HTERT RPE-1 (cell line): ENCODE data around the gene NUDT16.
"Not testable (repeated sequence)": the region's sequence is repeated elsewhere in the genome, so short reads cannot be mapped to it uniquely, and the experiment has no call there.

Source experiments
- in situ Hi-C: fragments of 300-500 bp; cut with MboI; formaldehyde crosslinking; loops from 4 replicates; pipeline ENCODE4 v1.14.3; 2020; ENCODE audit warnings: low sequenced_read_pairs

NUDT16 gene

DNA sequence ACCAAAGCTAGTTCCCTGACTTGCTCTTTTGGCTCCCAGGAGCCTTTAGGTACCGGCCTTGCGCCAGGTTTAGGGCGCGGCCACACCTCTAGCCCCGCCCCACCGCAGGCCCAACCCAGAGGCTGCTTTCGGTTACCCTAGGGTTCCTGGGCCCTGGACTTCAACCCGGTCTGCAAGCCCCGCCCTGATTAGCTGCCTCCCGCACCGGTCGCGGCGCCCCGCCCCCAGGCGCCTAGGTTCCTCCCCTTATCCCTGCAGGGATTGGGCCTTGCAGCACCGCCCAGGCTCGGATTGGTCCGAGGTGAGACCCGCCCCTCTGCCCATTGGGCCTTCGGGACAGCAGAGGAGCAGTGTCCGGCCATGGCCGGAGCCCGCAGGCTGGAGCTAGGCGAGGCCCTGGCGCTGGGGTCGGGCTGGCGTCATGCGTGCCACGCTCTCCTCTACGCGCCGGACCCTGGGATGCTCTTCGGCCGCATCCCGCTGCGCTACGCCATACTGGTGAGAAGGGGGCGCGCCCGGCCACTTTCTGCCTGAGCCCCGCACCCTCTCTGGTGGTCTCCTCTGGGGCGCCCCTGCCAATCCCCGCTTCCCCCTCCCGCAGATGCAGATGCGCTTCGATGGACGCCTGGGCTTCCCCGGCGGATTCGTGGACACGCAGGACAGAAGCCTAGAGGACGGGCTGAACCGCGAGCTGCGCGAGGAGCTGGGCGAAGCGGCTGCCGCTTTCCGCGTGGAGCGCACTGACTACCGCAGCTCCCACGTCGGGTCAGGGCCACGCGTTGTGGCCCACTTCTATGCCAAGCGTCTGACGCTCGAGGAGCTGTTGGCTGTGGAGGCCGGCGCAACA lies at the start of gene NUDT16:
Gene NUDT16 (plus strand): TSS at position 330 of the 847 bp plus-strand sequence. CDS start 31 bp downstream, at position 361.
- in situ Hi-C loops, result no loop called here

DNA sequence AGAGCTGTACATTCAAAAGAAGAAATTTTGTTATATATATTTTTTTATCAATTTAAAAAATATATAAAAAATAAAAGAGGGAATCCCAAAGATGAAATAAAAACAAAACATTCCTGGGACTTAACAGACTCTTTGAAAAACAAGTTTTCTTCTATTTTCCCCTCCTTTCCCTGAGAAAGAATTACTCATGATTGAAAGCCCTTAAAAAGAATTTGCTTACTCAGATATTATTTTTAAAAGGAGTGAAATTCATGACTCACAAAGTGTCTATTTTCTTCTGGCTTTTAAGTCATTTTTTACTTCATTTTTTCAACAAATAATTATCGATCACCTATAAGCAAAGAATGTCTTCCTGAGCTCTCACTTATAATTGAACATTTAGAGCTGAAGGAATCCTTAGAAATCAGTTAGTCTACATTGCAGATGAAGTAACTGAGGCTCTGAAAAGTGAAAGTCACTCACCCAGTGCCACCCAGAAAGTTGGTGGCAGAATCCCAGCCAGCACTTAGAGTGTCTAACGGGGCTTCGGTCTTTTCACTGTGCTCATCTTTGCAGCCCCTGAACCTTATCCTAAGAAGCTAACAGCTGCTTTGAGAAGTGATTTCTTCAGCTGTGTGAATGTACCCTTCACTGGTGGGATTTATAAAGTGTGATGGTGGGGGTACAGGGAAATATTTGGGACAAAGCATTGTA lies 42.5 kb upstream of the NUDT16 start:
- in situ Hi-C loops, result no loop called here

DNA sequence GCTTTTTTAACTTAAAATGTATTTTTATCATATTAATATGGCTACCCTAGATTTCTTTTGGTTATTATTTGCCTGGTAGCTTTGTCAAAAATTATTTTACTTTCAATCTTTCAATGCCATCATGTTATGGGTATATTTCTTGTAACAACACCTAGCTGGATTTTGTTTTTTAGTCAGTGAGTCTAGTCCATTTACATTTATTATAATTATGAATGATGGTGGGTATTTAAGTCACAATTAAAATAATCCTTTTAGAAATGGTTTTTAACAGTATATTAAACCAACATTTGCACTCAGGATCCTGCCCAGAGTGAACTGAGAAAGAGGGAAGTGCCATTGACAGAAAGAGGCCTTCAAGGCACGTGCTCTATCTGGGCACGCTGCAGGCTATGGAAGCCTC lies 39.8 kb upstream of the NUDT16 start:
- in situ Hi-C loops, result no loop called here

DNA sequence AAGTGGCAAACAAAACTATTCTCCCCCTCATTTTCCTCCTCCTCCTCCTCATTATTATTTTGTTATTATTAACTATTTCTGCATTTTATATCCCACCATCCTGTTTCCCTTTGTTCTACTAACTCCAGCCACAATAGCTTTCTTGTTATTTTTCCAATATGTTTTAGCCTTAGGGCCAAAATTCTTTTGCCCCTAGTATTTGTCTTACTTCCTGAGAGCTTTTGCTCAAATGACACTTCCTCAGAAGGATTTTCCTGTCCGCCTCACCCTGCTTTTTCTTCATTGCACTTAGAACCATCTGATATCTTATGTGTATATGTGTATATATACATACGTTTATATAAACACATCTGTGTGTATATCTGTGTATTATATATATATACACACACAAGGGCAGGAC lies 32.7 kb upstream of the NUDT16 start:
- in situ Hi-C loops, result no loop called here

DNA sequence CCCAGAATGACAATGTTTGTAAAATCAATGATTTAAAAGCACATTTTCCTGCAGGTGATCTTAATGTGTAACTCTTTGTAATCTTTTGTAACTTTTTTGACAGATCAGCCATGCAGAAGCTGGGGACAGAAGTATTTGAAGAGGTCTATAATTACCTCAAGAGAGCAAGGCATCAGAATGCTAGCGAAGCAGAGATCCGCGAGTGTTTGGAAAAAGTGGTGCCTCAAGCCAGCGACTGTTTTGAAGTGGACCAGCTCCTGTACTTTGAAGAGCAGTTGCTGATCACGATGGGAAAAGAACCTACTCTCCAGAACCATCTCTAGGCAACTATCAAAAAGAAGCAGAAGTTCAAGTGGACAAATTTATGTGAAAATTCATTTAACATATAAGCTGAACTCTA lies 32.1 kb upstream of the NUDT16 start:
- in situ Hi-C loops, result no loop called here

DNA sequence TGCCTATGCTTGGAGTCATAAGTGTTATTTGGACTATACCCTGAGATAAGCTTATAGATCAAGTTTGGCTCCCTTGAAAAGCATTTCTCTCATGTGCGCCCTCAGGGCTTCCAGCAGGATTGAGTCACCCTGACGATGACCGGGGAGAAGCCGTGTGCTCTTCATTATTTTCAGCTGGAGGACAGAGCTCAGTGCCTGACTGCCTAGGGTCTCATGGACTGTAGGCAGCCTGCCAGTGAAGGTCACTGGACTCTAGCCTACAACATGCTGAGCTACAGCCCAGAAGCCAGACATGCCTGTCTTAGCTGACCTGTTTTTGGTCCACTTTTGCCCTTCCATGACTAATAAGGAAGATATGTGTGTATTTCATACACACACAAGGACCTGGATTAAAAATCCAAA lies 31.6 kb upstream of the NUDT16 start:
- in situ Hi-C loops, result no loop called here

DNA sequence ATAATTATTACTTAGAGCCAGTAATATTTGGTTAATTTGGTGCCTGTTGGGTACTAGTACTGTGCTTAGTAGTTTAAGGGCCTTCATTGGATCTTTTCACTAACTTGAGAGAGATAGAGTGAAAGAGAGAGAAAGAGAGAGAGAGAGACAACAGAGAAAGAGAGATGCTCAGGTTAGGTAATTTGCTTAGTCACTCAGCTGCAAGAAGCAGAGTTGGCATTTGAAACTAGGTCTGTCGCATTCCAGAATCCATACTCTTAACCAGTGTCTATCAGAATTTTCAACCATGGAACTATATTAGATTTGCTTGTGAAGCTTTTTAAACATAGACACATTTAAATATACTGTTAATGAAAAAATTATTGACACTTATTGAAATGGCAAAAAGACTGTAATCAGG lies 31.1 kb upstream of the NUDT16 start:
- in situ Hi-C loops, result no loop called here

DNA sequence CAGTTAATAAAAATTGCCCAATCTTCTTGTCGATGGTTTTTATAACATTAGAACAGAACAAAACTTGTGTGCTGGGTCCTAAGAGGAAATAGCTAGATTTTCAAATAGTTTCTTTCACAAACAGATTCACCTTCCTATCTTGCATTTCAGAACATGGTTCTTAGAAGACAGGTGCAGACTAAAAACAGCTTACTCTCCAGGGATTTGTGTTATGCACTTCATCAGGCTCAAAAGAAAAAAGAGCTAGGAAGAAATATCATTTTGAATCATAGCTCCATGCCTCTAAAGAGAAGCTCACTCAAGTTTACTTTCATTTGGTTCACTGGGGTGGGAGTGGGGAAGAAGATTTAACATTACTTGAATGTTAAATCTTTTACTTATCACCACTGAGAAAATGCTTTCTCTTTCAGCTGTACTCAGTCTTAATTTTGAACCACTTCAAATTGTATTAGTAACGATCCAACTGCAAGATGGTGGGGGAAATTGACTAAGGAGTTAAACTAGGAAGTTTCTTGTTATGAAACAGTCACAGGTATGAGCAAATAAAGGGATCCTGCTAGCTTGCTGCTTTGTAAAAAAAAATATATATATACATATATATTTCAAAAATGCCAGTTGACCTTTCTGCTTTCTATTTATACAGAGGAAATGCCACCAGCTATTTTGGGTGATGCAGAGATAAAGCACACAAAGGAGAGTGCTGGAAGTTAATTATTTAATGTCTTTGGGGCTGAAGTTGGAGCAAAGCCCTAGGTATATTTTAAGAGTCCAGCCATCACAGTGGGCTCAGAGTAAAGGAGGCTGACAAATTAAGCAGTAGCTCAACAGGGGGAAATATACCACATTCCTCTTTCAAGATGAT lies 28.3 kb upstream of the NUDT16 start:
- in situ Hi-C loops, result no loop called here

DNA sequence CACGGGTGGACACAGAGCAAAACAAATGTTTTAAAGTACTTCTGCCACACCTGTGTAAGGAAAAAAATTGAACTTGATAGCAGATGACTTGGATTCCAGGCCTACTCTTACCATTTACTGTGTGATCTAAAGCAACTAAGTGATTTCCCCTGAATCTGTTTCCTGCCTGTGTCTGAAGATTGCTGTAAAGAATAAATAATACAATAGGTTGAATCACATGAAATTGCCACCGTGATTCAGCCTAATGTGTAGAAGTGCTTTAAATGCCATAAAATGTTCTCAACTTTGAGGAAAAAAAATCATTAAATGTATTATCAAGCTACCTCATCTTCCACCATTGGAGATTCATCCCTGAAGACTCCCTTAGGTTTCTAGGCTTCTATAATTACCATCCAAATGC lies 27.6 kb upstream of the NUDT16 start:
- in situ Hi-C loops, result no loop called here

DNA sequence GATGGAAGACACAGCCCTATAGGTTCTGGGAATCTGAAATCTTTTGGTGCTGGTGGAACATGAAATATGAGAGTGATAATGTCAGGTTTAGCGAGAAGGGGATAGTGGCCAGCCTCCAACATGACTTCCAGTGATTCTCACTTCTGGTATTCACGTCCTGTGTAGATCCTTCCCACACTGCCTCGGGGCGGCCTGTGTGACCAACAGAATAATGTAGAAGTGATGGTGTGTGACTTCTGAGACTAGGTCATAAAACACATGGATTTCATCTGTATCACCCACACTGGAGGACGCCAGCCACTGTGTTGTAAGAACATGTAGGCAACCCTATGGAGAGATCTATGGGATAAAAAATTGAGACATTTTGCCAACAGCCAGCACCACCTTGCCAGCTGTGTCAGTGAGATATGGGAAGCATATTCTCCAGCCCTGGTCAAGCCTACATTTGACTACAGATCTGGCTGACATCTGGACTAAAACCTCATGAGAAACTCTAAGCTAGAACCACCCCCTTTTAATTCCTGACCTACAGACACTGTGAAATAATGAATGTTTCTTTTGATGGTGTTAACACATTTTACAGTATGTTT lies 25.5 kb upstream of the NUDT16 start:
- in situ Hi-C loops, result no loop called here

DNA sequence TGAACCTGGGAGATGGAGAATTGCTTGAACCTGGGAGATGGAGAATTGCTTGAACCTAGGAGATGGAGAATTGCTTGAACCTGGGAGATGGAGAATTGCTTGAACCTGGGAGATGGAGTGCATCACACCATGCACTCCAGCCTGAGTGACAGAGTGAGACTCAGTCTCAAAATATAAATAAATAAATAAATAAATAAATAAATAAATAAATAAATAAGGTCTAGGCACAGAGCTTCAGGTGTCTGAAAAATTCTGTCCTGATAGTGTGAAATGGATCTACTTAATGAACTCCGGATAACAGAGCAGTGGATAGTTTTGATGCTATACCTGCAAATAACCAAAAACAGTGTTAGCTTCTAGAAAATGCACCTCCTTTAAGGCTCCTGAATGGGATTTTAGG lies 24.3 kb upstream of the NUDT16 start:
- in situ Hi-C loops, result no loop called here

DNA sequence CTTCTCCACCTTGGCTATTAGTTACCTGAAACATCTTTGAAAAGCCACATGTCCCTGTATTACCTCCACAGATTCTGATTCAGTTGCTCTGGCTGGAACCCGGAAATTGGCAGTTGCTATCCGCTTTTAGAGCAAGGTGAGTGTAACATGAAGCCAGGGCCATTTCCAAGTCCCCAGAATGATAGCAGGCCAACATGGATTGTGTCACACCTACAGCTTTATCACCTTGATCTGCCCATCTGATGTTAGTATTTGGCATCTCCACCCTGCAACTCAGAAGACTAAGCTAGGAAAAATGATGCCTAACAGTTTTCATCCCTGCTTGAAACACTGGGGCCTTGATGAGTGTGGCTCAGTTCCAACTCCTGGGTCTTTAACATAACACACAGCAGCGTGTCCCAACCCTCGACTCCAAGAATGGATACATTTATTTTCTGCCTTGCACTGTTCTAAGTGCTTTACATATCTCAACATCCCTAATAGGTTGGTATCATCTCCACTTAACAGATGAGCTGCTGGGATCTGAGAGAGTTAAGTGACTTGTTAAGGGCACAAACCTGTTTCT lies 21.3 kb upstream of the NUDT16 start:
- in situ Hi-C loops, result no loop called here

DNA sequence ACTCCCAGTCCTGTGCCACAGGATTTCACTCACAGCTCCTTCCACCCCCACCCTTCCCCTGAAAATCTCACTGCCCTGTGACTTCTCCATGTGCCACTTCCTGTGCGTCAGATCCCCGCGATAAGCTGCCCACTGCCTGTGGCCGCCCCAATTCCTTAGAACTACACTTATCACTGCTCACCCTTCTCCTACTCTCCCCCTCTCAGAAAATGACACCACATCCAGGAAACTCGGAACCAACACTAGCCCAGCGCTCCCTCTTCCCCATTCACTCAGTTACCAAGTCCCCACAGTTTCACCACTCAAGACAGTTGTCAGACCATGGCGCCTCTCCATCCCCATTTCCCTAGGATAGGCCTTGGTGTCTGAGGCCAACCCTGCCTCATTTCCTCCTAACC lies 20.5 kb upstream of the NUDT16 start:
- in situ Hi-C loops, result not testable (repeated sequence)

DNA sequence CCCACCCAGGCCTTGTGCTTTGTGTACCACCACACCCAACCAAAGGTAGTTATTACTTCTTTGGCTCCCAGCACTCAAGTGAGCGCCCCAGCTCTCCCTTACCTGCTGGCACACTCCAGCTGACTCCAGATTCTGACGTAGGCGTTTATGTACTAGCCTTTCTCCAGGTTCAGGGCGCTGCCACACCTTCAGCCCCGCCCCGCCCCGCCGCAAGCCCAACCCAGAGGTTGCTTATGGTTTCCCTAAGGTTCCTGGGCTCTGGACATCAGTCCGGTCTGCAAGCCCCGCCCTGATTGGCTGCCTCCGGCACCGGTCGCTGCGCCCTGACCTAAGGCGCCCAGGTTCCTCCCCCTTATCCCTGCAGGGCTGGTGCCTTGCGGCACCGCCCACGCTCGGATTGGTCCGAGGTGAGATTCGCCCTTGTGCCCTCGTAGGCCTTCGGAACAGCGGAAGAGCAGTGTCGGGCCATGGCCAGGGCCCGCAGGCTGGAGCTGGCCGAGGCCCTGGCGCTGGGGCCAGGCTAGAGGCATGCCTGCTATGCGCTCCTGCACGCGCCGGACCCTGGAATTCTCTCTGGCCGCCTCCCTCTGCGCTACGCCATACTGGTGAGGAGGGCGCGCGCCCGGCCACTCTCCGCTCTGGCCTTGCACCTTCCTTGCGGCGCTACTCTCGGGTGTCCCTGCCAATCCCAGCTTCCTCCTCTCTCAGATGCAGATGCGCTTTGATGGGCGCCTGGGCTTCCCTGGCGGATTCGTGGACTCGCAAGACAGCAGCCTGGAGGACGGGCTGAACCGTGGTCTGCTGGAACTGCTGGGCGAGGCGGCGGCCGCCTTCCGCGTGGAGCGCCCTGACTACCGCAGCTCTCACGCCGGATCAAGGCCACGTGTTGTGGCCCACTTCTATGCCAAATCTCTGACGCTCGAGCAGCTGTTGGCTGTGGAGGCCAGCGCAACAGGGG lies 19.8 kb upstream of the NUDT16 start:
- in situ Hi-C loops, result no loop called here

DNA sequence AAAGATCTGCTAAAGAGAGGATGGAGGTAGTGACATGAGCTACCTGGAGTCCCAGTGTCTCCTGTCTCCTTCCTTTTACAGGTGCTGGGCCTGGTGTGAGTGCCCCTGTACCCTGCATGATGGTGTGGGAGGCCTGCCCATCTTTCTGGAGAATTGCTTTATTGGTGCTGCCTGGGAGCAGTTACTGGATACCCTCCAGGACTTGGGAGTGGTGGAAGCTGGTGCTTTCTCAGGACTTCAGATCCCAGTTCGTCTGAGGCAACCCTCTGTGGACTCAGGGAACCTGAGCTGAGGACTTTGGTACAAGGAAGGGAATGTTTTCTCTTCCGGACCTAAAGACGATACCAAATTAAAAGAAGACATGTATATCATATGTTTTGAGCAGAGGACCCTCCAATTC lies 18.3 kb upstream of the NUDT16 start:
- in situ Hi-C loops, result no loop called here

DNA sequence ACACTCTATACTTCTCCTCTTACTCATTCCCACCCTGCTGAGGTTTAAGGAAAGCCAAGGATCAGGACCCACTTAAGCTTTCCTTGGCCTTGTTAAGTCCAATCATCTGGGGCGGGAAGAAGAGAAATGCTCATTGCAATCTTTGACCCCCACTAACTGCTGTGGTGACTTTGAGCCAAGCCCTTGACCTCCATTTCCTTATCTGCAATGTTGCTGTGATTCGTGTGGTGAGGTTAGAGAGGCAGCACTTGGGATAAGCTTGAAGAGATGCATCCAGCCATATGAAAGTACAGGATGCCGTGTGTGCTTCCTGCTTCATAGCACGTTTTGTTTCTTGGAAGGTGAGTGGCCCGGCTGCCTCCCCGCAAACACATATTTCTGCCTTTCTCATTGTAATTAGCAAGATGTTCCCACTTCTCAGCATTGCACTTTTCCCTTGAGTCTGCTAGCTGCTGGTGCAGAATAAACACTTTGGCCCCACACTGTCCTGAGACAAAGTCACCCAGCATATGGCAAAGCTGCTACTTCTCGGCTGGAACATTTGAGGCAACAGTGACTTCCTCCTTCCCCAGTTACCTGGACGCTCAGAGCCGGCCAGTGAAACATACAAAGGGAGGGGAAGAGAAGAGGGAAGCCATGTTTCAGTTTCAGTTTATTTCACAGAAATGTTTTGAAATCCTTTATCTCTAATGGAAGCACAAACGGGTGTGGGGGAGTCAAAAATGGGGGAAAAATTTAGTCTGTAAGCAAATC lies 10.5 kb upstream of the NUDT16 start:
- in situ Hi-C loops, result no loop called here

DNA sequence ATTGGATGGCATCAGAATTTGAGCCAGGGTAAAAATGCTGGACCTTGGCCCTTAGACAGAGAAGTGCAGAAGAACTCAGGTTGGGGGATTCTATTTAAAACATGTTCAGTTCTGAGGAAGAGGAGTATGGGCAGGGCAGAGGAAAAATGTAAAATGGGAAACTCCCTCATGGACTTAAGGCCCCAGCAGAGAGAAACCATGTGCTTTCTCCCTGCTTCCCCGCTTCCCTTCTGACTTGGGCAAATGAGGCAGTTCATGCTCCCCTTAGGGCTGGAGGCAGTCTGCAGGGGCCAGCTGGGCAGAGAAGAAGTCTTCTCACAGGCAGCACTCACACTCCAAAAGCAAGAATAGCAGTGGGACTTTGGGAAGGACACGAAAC lies 9.9 kb upstream of the NUDT16 start:
- in situ Hi-C loops, result no loop called here

DNA sequence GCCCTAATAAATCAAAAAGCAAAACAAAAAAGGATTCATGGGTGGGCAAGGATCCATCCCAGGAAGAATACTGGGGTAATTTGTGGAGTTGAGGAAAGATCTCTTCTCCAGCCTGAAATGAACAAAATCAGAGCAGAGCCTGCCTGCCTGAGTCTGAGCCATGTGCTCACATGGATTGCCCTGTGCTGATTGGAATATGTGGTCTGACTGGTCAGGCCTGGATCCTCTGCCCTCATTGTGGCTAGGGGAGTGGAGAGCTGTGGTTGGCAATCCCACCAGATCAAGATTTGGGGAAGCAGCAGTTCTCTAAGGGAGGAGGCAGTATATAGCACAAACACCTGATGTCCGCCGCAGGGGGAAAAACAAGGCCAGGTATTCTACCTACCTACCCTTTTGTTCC lies 6.8 kb upstream of the NUDT16 start:
- in situ Hi-C loops, result no loop called here
